Dedifferentiated amniotic fluid mesenchymal stem cell (primary cell): ENCODE data around the gene AP4E1.
"Not testable (repeated sequence)": the region's sequence is repeated elsewhere in the genome, so short reads cannot be mapped to it uniquely, and the experiment has no call there.

Experiments used
- DNase-seq: peaks from one replicate; pipeline ENCODE4 v3.0.0-alpha.2; 2016; ENCODE audit errors: extremely low spot score

The AP4E1 gene

GRCh38 chr15:51023499-51023898, 115.0 kb downstream of the AP4E1 start:
- DNase-seq = no peak

DNA sequence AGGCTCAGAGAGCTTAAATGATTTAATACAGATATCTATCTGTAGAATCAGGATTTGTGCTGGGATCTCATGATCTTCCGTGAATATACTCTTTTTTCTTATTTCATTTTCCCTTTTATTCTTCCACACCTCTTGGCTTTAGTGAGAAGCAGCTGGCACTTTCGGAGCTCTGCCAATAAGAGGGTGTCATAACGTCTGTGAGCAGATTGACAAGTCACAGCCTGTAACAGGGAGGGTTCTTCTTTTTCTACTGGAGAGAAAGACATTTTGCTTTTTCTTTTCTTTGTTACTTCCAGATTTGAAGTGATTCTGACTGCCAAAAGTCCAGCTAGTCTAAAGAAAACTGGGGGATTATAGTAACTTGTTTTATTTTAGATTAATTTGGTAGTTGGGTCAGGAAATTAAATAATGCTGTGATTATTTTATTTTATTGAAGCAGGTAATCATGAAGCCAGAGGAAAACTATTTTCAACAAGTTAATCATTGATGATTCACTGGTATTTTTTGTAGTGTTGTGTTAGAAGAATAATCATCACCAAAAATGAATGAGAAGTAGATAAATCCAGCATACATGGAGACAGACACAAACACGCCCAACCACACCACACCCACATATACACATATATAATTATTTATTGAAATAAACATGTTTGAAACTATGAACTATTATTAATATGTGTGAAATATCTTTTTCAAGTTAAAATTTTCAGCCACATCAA, 116.4 kb downstream of the AP4E1 start:
- no peak for DNase-seq

DNA sequence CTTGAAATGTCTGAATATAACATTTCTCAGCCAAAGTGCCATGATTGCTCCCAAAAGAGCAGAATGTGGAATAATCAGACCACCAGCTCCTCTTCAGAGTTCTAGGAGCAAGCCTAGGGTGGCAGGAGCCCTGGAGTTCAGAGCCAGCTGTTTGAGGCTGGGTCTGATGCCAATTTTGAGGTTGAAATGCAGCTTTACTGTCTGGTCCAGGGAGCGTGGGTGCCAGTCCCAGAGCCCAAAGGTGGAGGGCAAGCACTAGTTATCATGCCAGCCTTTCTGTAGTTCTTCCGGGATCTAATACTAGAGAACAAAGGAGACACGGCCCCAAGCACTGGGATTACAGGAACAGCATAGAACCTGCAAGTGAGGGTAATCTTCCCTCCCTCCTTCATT, 117.0 kb downstream of the AP4E1 start:
- no peak for DNase-seq

DNA sequence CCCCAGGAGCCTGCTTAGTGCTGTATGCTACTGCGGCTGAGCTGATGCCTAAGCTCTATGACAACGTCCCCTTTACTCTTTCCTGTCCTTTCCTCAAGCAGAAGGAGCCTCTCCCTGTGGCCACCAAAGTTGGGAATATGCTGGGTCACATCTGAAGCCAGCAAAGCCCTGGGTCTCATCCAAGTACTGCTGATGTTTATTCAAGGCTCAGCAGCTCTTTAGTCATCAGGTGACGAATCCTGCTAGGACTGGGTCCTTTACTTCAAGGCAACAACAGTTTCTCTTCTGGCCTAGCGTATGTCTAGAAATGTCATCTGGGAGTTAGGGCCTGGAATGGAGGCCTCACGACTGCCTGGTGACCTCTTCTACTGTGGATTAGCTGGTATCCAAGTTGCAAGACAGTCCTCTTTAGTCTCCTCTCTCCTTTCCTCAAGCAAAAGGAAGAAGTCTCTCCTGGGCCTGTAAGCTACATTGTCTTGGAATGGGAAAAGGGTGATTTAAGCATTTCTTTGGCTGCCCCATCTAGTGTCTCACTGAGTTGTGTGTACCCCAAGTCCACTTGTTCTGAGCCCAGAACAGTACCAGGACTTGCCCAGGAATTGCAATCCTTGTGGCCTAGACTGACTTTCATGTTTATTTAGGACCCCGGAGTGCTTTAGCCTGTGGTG, 122.3 kb downstream of the AP4E1 start:
- peak; percentile 58 for DNase-seq

DNA sequence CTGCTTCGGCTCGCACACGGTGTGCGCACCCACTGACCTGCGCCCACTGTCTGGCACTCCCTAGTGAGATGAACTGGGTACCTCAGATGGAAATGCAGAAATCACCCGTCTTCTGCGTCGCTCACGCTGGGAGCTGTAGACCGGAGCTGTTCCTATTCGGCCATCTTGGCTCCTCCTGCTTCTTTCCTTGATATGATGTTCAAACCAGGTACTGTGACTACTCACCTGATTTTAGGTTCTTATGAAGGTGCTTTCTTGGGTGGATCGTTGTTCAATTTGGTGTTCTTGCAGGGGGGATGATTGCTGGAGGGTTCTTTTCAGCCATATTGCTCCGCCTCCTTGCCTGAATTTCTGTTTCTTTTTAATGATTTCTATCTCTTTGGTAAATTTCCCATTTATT, 129.0 kb downstream of the AP4E1 start:
- not testable (repeated sequence) for DNase-seq

DNA sequence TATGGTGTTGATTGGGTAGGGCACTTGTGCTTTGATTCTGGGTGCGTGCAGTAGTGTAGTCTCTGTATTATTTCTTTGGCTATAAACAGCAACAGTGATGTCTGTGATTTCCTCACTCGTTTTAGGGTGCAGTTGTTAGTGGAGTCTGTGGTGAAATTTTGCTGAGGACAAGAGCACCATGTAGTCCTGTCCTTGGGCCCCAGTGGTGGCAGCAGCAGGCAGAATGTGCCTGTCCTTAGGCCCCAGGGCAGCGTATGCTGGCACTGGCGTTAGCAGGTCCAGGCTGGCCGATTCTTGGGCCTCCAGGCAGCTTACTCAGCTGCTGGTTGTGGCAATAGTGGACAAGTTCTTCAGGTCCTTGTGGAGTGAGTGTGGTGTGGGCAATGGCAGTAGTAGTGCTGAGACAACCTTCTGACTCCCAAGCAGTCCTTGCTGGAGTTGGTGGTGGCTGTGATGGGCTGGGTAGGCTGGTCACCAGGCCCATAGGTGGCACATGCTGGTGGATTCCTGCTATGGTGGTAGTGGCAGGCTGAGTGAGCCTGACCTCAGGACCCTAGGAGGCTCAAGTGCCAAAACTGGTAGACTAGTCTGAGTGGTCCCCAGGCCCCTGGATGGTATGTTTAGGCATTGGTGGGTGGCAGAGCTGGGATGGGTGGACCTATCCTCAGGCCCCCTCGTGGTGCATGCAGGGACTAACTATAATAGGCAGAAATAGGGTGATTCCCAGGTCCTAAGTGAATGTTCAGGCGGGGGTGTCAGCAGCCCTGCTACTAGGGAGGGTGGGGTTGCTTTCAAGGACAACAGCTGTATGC, 129.9 kb downstream of the AP4E1 start:
- no peak for DNase-seq

DNA sequence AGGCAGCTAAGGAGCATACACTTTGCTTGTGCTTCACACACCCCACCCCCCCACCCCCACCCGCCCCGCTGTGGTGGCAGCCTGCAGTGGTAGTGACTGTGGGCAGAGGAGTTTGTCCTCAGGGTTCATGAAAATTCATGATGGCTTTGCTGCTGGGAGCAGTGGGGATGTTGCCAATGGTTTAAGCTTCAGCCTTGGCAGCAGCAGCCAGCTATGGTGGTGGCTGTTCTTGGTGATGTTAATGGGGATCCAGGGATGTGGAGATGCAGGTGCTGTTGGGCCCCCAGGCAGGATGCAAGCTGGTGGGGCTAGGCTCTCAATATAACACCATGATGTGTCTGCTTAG, 130.5 kb downstream of the AP4E1 start:
- no peak for DNase-seq

DNA sequence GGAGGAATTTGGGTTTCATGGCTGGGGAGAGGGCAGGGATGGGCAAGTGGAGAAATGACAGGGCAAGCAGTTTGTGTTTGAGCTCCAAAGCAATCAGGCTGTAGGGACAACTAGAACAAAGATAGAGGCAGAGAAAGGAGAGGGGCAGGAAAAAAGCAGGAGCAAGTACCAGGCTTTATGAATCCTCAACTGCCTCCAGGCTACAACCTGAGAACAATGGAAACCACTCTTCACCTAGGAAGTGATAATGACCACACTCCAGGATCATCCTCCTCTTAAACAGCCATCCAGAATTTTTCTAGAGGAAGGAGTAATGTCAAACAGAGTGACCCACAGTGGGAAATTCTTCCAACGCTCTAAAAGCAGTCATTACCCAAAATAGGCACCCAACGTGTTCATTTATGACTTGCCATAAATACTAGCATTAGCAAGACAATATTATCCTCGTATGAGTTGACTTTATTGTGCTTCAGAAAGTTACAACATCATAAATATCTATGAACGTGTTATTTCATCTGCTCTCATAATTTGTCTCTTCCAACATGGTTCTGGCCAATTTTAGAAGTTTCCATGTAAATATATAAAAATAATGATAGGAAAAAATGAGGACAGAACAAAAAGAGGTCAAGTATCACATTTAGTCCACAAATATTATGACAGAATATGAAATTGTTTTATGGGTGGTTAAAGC, 135.7 kb downstream of the AP4E1 start:
- no peak for DNase-seq

DNA sequence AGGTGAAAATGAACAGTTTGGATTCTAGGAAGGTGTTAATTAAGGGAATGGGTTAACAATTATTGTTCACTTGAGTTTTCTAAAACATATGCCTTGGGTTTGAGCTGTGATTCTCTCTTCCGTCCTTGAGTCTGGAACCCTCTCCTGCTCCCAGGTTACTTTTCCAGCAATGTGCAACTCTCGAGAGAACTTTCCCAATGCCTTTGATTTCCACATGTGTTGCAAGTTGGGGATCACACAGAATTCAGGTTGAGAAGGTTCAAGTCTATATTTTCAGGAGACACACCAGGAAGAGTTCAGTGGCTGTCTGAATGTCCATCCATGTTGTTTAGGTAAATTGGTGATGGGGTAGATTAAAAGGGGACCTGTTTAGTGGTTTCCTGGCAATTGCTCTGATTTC, 137.5 kb downstream of the AP4E1 start:
- no peak for DNase-seq

- no peak for DNase-seq
Observed at GRCh38 chr15:51046799-51047449, 138.4 kb downstream of the AP4E1 start.

DNA sequence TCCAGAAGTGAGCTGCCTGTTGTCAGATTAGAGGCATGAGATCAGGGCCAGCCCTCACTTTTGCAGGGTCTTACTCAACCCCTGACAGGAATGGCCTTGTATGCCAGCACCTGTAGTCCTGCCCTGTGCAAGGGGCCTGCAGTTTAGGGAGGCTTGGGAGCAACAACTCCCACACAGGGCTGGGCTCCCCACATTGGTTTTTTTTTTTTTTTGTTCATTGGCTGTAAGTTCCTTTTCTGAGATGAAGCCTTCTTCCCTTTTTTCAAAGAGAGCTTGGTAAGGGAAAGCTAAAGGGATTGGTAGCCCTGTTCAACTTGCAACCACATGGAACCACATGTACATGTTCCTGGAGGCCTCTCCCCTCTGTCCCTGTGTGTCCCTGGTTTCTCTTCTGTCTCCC, 139.8 kb downstream of the AP4E1 start:
- no peak for DNase-seq

- DNase-seq = no peak
Observed at GRCh38 chr15:51049081-51049480, 140.6 kb downstream of the AP4E1 start.

GRCh38 chr15:51051776-51052175, 143.3 kb downstream of the AP4E1 start:
- DNase-seq = no peak

DNA sequence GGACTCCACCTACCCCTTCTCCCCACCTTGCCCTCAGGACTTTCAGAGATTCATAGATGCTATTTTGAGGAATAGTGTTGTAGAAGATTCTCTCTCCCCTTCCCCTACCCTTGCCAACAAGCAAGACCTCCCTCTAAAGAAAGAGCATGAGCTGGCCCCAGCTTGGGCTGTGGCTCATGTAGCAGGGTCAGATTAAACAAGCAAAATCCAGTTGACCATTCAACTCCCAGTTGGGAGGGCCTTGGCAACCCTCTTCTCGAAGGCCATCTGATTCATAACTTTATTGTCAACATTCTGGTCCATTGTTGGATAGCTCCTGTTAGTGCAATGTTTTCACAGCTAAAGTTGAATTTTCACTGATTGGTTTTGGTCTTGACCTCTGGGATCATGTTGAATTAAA, 145.1 kb downstream of the AP4E1 start:
- no peak for DNase-seq

DNA sequence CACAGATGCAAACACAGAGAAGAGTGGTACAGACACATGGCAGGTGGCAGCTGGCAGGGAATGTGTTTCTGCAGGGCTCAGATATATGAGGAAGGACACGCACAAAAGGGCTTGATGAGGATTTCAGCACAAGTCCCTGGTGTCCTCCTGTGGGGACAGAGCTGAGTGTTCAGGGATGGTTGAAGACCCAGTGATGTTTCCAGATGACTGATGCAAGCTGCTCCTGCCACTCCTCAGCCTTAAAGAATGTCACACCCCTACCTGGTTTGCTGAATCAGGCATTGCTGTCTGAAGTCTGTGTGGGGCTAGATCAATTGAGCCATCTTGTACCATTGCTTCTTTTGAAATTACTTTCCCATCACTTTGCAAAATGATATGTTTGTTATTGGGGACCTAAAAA, 146.1 kb downstream of the AP4E1 start:
- DNase-seq = no peak
